OCI-LY3 (cell line): ENCODE results near the gene TEX14.

Experiments
- CTCF ChIP-seq: fragments of 200-600, 300-600 bp; sonication (generic); IDR thresholded peaks from 2 replicates; pipeline ENCODE4 v1.5.1; 2014; ENCODE audit warnings: antibody characterized with exemption, low read length, low read depth
- EZH2phosphoT487 ChIP-seq: fragments of 200-600 bp; shearing (Covaris generic); IDR thresholded peaks from 2 replicates; pipeline ENCODE4 v1.6.1; 2018; ENCODE audit warnings: antibody characterized with exemption, mixed run types, low read depth

- peak; percentile 33 for TF ChIP-seq CTCF
- no peak for TF ChIP-seq EZH2phosphoT487
Measured at GRCh38 chr17:58520843-58521430, 170.9 kb downstream of the TEX14 start.
